Osteocyte (in vitro differentiated cells): Measurements from ENCODE around the gene GPR132. TPM values are rescaled to one million over a fixed set of nuclear protein-coding genes. Genes with fewer than 3 reads are reported as not detected.

Experiments used
- DNase-seq: peaks from one replicate; pipeline ENCODE4 v3.0.0; 2021; ENCODE audit warnings: mixed read lengths; ENCODE audit not compliant: unreplicated experiment; ENCODE audit errors: extremely low spot score
- H3K27ac Mint-ChIP-seq: one replicate; pipeline ENCODE4 v1.8.0; 2021; ENCODE audit warnings: mild to moderate bottlenecking, mixed read lengths; ENCODE audit not compliant: unreplicated experiment
- H3K27me3 Mint-ChIP-seq: one replicate; pipeline ENCODE4 v1.8.0; 2021; ENCODE audit warnings: mixed read lengths; ENCODE audit not compliant: unreplicated experiment
- H3K36me3 Mint-ChIP-seq: one replicate; pipeline ENCODE4 v1.8.0; 2021; ENCODE audit warnings: mixed read lengths; ENCODE audit not compliant: unreplicated experiment
- H3K4me1 Mint-ChIP-seq: one replicate; pipeline ENCODE4 v1.8.0; 2021; ENCODE audit warnings: mixed read lengths; ENCODE audit not compliant: unreplicated experiment
- H3K4me3 Mint-ChIP-seq: one replicate; pipeline ENCODE4 v1.8.0; 2021; ENCODE audit warnings: mild to moderate bottlenecking, moderate library complexity, mixed read lengths; ENCODE audit not compliant: unreplicated experiment
- H3K9me3 Mint-ChIP-seq: one replicate; pipeline ENCODE4 v1.8.0; 2021; ENCODE audit warnings: mixed read lengths; ENCODE audit not compliant: unreplicated experiment
- total RNA-seq: library from RNA; stranded (reverse); gene quantifications from 2 replicates; pipeline ENCODE4 v1.2.1, GENCODE V29; 2021
- TF ChIP-seq, protein P1 (sequence below): fragments of 200-600 bp; sonication (generic); IDR thresholded peaks from 2 replicates; pipeline ENCODE4 v1.5.0; 2021; ENCODE audit warnings: antibody characterized with exemption, mild to moderate bottlenecking, moderate library complexity

GPR132 gene
- total RNA-seq, 1 donor from 2014 or later, result 0.24 TPM

DNA sequence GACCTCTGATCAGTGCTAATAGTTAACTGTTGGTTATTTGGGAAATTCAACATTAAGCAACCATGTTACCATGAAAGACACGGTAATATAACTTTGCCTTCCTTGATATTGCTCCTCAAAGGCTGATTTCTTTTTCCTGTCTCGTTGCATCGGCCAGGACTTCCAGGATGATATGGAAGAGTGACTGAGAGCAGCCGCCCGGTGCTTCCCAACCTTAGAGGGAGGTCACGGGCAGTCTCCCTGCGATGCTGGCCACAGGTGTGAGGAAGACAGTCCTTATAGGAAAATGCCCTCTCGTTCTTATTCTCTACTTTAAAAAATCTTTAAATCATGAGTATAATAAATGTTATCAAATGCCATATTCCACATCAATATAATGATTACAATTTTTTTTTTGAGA lies 33.1 kb upstream of the GPR132 start:
- TF ChIP-seq, protein P1, sequence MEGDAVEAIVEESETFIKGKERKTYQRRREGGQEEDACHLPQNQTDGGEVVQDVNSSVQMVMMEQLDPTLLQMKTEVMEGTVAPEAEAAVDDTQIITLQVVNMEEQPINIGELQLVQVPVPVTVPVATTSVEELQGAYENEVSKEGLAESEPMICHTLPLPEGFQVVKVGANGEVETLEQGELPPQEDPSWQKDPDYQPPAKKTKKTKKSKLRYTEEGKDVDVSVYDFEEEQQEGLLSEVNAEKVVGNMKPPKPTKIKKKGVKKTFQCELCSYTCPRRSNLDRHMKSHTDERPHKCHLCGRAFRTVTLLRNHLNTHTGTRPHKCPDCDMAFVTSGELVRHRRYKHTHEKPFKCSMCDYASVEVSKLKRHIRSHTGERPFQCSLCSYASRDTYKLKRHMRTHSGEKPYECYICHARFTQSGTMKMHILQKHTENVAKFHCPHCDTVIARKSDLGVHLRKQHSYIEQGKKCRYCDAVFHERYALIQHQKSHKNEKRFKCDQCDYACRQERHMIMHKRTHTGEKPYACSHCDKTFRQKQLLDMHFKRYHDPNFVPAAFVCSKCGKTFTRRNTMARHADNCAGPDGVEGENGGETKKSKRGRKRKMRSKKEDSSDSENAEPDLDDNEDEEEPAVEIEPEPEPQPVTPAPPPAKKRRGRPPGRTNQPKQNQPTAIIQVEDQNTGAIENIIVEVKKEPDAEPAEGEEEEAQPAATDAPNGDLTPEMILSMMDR, result no peak
- Mint-ChIP-seq H3K27ac (no peak overlapping the region), H3K27me3 (peaks cover 30% of the 10 kb centered on the region), H3K9me3 (peaks cover 13% of the 10 kb centered on the region), H3K36me3 (no peaks in the 10 kb centered on the region), H3K4me3 (no peak overlapping the region), H3K4me1 (peaks cover 8% of the 10 kb centered on the region)
- peak; percentile 53 for DNase-seq

DNA sequence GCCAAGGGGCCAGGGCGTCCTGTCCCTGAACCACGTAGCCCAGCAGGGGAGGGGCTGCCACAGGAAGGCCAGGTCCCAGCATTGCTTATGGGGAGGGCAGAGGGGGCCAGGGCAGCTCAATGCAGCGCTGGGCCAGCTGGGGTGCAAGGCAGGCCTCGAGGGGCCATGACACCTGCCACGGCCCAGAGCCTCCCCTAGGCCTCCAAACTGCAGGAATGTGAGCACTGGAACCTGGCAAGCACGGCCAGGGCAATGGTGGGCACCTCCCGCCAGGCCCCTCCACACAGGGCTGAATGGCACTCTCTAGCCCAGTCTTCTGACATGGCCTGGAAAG lies 32.5 kb upstream of the GPR132 start:
- TF ChIP-seq, protein P1, result no peak
- Mint-ChIP-seq H3K4me1 (peaks cover 10% of the 10 kb centered on the region), H3K4me3 (no peak overlapping the region), H3K36me3 (no peaks in the 10 kb centered on the region), H3K27me3 (peaks cover 24% of the 10 kb centered on the region), H3K9me3 (peaks cover 13% of the 10 kb centered on the region), H3K27ac (no peak overlapping the region)
- DNase-seq, result peak; percentile 62

DNA sequence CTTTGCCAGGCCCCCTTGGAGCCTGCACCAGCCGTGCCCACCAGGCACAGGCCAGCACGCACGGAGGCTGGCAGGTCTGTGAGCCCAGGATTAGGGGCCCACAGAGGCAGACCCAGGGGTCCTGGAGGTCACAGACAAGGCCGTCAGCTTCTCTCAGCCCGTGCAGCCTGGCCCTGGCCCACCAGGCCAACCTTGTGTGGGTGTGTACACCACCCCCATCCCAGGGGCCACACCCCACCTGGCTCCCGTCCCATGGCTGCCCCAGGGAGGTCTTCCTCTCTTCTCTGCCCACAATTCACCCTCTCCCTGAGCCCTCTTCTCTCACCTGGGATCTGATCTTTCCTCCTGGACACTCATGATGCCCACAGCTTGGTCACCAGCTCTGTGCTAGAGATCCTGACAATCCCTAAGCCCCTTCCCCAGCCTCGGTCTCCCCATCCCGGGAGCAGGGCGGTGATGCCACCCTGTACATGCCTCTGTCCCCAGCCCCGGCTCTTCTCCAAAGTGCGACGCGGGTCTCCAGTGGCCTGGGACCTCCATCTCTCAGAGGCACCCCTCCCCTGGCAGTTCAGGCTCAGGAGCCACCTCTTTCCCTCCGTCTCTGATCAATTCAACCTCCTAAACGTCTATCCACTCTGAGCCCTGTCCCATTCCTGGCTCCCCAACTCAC lies 31.1 kb upstream of the GPR132 start:
- peaks cover 24% of the 10 kb centered on the region for H3K4me1 Mint-ChIP-seq
- TF ChIP-seq, protein P1, result no peak
- H3K27ac Mint-ChIP-seq, result no peak overlapping the region
- peaks cover 13% of the 10 kb centered on the region for H3K9me3 Mint-ChIP-seq
- DNase-seq, result no peak
- peaks cover 12% of the 10 kb centered on the region for H3K27me3 Mint-ChIP-seq
- no peaks in the 10 kb centered on the region for H3K36me3 Mint-ChIP-seq
- no peak overlapping the region for H3K4me3 Mint-ChIP-seq

DNA sequence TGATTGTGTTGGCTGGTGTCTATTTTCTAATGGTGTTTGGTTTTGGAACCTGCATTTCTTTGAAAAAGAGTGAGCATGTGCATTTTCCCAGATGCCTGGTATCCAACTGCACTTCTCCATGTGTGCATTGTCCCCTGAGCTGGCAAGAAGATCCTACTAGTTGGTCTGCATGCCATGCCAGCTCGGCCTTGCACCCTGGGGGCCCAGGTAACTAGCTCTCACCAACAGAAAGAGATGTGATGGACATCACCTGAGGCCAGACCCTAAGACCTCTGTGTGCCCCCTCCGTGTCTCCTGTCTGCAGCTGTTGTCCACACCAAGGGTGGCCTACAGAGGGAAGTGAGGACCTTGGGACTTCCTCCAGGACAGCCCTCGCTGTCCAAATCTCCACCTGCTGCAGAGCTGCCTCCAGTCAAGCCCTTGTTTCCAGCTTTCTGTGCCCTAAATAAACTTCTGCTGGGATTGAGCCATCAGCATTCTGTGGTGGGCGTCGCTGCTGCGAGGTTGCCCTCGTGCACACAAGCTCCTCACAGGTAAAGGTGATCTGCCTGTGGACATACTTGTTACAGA lies 30.1 kb upstream of the GPR132 start:
- TF ChIP-seq, protein P1, result no peak
- no peak for DNase-seq
- H3K4me1 Mint-ChIP-seq, result peaks cover 35% of the 10 kb centered on the region
- H3K36me3 Mint-ChIP-seq, result no peaks in the 10 kb centered on the region
- no peak overlapping the region for H3K4me3 Mint-ChIP-seq
- H3K27ac Mint-ChIP-seq, result no peak overlapping the region
- H3K9me3 Mint-ChIP-seq, result peaks cover 13% of the 10 kb centered on the region
- H3K27me3 Mint-ChIP-seq, result peaks cover 8% of the 10 kb centered on the region

DNA sequence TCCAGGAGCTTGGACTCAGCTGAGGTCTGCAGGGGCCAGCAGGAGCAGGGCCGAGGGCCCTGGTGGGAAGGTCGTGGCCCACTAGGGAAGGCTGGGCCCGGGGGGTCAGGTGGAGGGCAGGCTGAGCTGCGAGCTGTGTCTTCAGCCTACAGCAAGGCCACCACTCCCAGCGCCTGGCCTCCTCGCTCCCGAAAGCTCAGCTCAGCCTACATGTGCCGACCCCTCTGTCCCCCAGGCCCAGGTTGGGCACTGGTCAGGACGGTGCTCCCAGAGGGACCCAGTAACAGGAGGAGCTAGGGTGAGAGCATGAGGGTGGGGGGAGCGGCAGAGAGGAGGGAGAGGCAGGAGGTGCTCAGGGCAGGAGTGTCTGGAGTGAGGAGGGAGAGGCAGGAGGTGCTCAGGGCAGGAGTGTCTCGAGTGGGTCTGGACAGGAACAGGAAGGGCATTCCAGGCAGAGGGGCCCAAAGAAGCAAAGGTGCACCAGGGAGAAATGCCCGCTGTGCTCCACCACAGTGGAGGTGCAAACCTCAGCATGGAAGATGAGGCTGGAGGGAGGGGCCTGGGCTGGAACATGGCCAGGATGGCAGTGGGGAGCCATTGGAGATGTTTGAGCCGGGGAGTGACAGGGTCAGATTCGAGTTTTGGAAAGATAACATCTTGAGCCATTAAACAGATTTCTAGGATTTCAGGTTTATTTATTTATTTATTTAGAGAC lies 29.1 kb upstream of the GPR132 start:
- TF ChIP-seq, protein P1, result no peak
- no peak for DNase-seq
- H3K36me3 Mint-ChIP-seq, result no peaks in the 10 kb centered on the region
- H3K4me3 Mint-ChIP-seq, result peak overlapping the region; percentile 71
- peaks cover 8% of the 10 kb centered on the region for H3K9me3 Mint-ChIP-seq
- peaks cover 40% of the 10 kb centered on the region for H3K4me1 Mint-ChIP-seq
- H3K27me3 Mint-ChIP-seq, result peaks cover 2% of the 10 kb centered on the region
- H3K27ac Mint-ChIP-seq, result peak overlapping the region; percentile 50
